Measurements from ENCODE around the gene WDR27.

The WDR27 gene

DNA sequence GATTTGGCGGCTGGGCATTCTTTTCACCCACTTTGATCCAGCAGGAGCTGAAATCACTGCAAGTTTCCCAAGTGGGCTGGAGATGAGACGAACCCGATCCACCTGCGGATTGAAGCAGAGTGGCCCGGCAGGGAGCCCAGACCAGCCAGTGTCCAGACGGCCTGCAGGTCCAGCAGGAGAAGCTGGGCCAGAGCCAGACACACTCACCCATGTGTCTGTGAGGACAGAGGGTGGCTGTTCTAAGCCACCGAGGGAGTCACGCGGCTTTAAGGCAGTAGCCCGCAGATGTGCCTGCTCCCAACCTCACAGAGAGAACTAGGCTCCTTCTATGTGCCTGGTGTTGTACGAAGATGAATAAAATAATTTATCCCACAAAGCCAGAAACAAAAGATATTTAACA lies 200.7 kb downstream of the WDR27 start:
- Histone ChIP-seq H3K4me1 (ENCODE audit: insufficient read depth, low read length, severe bottlenecking) (no peaks in the 10 kb centered on the region), H3K79me2 (ENCODE audit: insufficient read depth, low read length) (no peaks in the 10 kb centered on the region), H3K27me3 (ENCODE audit: insufficient read depth, low read length) (no peaks in the 10 kb centered on the region), H3K9me2 (ENCODE audit: low read depth, low read length) (no peaks in the 10 kb centered on the region), H3K27ac (ENCODE audit: low read depth, low read length, poor library complexity, severe bottlenecking) (no peak overlapping the region), H3K4me2 (ENCODE audit: low read length) (no peak overlapping the region), H3K9ac (ENCODE audit: low read length) (no peak overlapping the region), H3K4me3 (ENCODE audit: low read depth, low read length, poor library complexity, severe bottlenecking) (no peak overlapping the region), H4K20me1 (ENCODE audit: insufficient read depth, low read length) (no peaks in the 10 kb centered on the region), H3K36me3 (ENCODE audit: insufficient read depth, low read length) (no peaks in the 10 kb centered on the region), H2AFZ (ENCODE audit: low read length) (no peak overlapping the region), H3F3A (ENCODE audit: insufficient read depth, low read length) (no peaks in the 10 kb centered on the region), H3K9me3 (ENCODE audit: low read length) (no peaks in the 10 kb centered on the region)
- TF ChIP-seq EZH2 (IDR thresholded peaks at IDR 0.05; ENCODE audit: borderline replicate concordance, low read length): no peak
- TF ChIP-seq, protein P1, sequence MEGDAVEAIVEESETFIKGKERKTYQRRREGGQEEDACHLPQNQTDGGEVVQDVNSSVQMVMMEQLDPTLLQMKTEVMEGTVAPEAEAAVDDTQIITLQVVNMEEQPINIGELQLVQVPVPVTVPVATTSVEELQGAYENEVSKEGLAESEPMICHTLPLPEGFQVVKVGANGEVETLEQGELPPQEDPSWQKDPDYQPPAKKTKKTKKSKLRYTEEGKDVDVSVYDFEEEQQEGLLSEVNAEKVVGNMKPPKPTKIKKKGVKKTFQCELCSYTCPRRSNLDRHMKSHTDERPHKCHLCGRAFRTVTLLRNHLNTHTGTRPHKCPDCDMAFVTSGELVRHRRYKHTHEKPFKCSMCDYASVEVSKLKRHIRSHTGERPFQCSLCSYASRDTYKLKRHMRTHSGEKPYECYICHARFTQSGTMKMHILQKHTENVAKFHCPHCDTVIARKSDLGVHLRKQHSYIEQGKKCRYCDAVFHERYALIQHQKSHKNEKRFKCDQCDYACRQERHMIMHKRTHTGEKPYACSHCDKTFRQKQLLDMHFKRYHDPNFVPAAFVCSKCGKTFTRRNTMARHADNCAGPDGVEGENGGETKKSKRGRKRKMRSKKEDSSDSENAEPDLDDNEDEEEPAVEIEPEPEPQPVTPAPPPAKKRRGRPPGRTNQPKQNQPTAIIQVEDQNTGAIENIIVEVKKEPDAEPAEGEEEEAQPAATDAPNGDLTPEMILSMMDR (IDR thresholded peaks at IDR 0.05; ENCODE audit: low read length): no peak

DNA sequence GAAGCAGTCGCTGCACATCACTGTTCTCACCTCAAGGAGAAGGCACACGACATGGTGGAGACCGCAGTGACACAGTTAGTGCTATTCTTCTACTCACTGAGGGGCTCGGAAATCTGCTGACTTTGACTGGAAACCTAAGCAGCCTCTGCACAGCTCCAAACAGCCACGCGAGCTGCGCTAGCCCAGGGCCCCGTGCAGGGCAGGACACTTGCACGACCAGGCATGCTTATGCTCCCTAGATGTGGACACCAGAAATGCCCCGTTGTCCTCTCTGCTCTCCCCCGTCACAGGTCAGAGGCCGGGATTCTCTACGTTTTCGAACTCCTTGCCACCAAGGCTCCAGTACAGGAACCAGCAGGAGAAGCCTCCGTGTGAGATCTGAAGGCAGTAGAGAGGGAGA lies 201.1 kb downstream of the WDR27 start:
- no peak overlapping the region for H3K27ac ChIP-seq (ENCODE audit: low read depth, low read length, poor library complexity, severe bottlenecking)
- TF ChIP-seq, protein P1 (IDR thresholded peaks at IDR 0.05; ENCODE audit: low read length): no peak
- no peak for TF ChIP-seq EZH2 (IDR thresholded peaks at IDR 0.05; ENCODE audit: borderline replicate concordance, low read length)
- no peak overlapping the region for H3K4me3 ChIP-seq (ENCODE audit: low read depth, low read length, poor library complexity, severe bottlenecking)
- H3K9me2 ChIP-seq (ENCODE audit: low read depth, low read length): no peaks in the 10 kb centered on the region
- no peaks in the 10 kb centered on the region for H3K9me3 ChIP-seq (ENCODE audit: low read length)
- no peaks in the 10 kb centered on the region for H3K4me1 ChIP-seq (ENCODE audit: insufficient read depth, low read length, severe bottlenecking)
- no peaks in the 10 kb centered on the region for H3K27me3 ChIP-seq (ENCODE audit: insufficient read depth, low read length)
- H3K4me2 ChIP-seq (ENCODE audit: low read length): no peak overlapping the region
- H3K36me3 ChIP-seq (ENCODE audit: insufficient read depth, low read length): no peaks in the 10 kb centered on the region
- no peaks in the 10 kb centered on the region for H4K20me1 ChIP-seq (ENCODE audit: insufficient read depth, low read length)
- H3K79me2 ChIP-seq (ENCODE audit: insufficient read depth, low read length): no peaks in the 10 kb centered on the region
- H3K9ac ChIP-seq (ENCODE audit: low read length): no peak overlapping the region
- H2AFZ ChIP-seq (ENCODE audit: low read length): no peak overlapping the region
- H3F3A ChIP-seq (ENCODE audit: insufficient read depth, low read length): no peaks in the 10 kb centered on the region

DNA sequence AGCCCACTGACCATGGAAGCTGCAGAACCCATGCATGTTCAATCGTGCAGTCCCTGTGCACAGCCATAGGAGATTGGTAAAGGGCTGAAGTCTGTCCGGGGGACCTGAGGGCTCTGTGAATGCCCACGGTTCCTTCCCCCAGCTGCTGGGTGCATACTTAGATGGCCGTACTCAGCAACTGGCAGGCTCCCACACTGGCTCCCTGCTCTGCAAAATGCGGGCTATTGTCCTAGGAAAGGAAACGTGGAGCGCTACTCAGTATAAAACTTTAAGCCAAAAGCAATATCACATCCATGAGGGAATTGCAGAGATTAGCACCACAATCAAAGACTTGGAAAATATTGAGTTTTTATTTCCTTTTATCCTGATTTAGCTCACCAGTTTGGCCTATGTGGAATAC lies 202.0 kb downstream of the WDR27 start:
- Histone ChIP-seq H3K27ac (ENCODE audit: low read depth, low read length, poor library complexity, severe bottlenecking) (no peak overlapping the region), H2AFZ (ENCODE audit: low read length) (no peak overlapping the region), H3K4me1 (ENCODE audit: insufficient read depth, low read length, severe bottlenecking) (no peaks in the 10 kb centered on the region), H3K4me2 (ENCODE audit: low read length) (no peak overlapping the region), H3F3A (ENCODE audit: insufficient read depth, low read length) (no peaks in the 10 kb centered on the region), H3K9me3 (ENCODE audit: low read length) (no peaks in the 10 kb centered on the region), H3K79me2 (ENCODE audit: insufficient read depth, low read length) (no peaks in the 10 kb centered on the region), H3K9ac (ENCODE audit: low read length) (no peak overlapping the region), H3K27me3 (ENCODE audit: insufficient read depth, low read length) (no peaks in the 10 kb centered on the region), H3K9me2 (ENCODE audit: low read depth, low read length) (no peaks in the 10 kb centered on the region), H3K4me3 (ENCODE audit: low read depth, low read length, poor library complexity, severe bottlenecking) (no peak overlapping the region), H3K36me3 (ENCODE audit: insufficient read depth, low read length) (no peaks in the 10 kb centered on the region), H4K20me1 (ENCODE audit: insufficient read depth, low read length) (no peaks in the 10 kb centered on the region)
- TF ChIP-seq, protein P1 (IDR thresholded peaks at IDR 0.05; ENCODE audit: low read length): no peak
- no peak for TF ChIP-seq EZH2 (IDR thresholded peaks at IDR 0.05; ENCODE audit: borderline replicate concordance, low read length)
